WTC11 (cell line): Measurements from ENCODE around the gene ASPM. TPM values are rescaled to one million over a fixed set of nuclear protein-coding genes. Genes with fewer than 3 reads are reported as not detected.

Source experiments
- ATAC-seq: fragments of 200-7000 bp; cut with Tn5 transposase; 2 replicates; pipeline ENCODE4 v1.10.0; 2021; ENCODE audit warnings: mild to moderate bottlenecking, moderate library complexity
- CTCF ChIA-PET: fragments of 300-600 bp; sonication (Branson Sonifier 250); formaldehyde crosslinking; loops from one replicate; lab custom pipeline; 2021; ENCODE audit warnings: antibody characterized with exemption; lab: Charles Lee
- POLR2A ChIA-PET: fragments of 350-600 bp; sonication (Branson Sonifier 250); formaldehyde crosslinking; loops from one replicate; lab custom pipeline; 2021; ENCODE audit warnings: antibody characterized with exemption; lab: Charles Lee
- DNase-seq: peaks from one replicate; pipeline ENCODE4 v3.0.0; 2021; ENCODE audit warnings: low spot score
- H3K27ac Mint-ChIP-seq: 2 replicates; pipeline ENCODE4 v1.8.0; 2021; ENCODE audit warnings: mixed read lengths
- H3K27me3 Mint-ChIP-seq: 2 replicates; pipeline ENCODE4 v1.8.0; 2021; ENCODE audit warnings: low read depth, mild to moderate bottlenecking, moderate library complexity, mixed read lengths
- H3K36me3 Mint-ChIP-seq: 2 replicates; pipeline ENCODE4 v1.8.0; 2021; ENCODE audit warnings: mixed read lengths
- H3K4me1 Mint-ChIP-seq: 2 replicates; pipeline ENCODE4 v1.8.0; 2022; ENCODE audit warnings: mixed read lengths
- H3K4me3 Mint-ChIP-seq: 2 replicates; pipeline ENCODE4 v1.8.0; 2021; ENCODE audit warnings: mild to moderate bottlenecking, moderate library complexity, mixed read lengths
- H3K9me3 Mint-ChIP-seq: 2 replicates; pipeline ENCODE4 v1.8.0; 2021; ENCODE audit warnings: mixed read lengths
- AR ChIP-seq: fragments of 250-450 bp; sonication (Bioruptor Pico); IDR thresholded peaks from 2 replicates; pipeline ENCODE4 v1.9.0; 2021; ENCODE audit warnings: mild to moderate bottlenecking
- ATF3 ChIP-seq: sonication (generic); formaldehyde crosslinking; conservative IDR thresholded peaks from 2 replicates; pipeline ENCODE4 v1.8.1; 2022; ENCODE audit warnings: mild to moderate bottlenecking, missing genetic modification reagents
- CREB1 ChIP-seq: sonication (generic); formaldehyde crosslinking; IDR thresholded peaks from 2 replicates; pipeline ENCODE4 v1.8.0; 2023; ENCODE audit warnings: mild to moderate bottlenecking, missing genetic modification reagents
- E2F1 ChIP-seq: sonication (generic); formaldehyde crosslinking; IDR thresholded peaks from 2 replicates; pipeline ENCODE4 v1.8.0; 2022; ENCODE audit warnings: mild to moderate bottlenecking, missing genetic modification reagents
- E2F5 ChIP-seq: sonication (generic); formaldehyde crosslinking; IDR thresholded peaks from 2 replicates; pipeline ENCODE4 v1.8.1; 2022; ENCODE audit warnings: mild to moderate bottlenecking, moderate library complexity, missing genetic modification reagents
- EMX1 ChIP-seq: fragments of 250-450 bp; sonication (Bioruptor Pico); IDR thresholded peaks from 2 replicates; pipeline ENCODE4 v1.8.0; 2021; ENCODE audit warnings: mild to moderate bottlenecking
- FOXJ3 ChIP-seq: sonication (generic); formaldehyde crosslinking; IDR thresholded peaks from 2 replicates; pipeline ENCODE4 v1.9.0; 2021; ENCODE audit warnings: missing genetic modification reagents, mild to moderate bottlenecking, borderline replicate concordance
- FOXP4 ChIP-seq: sonication (generic); formaldehyde crosslinking; IDR thresholded peaks from 2 replicates; pipeline ENCODE4 v1.8.0; 2022; ENCODE audit warnings: mild to moderate bottlenecking, missing genetic modification reagents
- GABPB1 ChIP-seq: sonication (generic); formaldehyde crosslinking; IDR thresholded peaks from 2 replicates; pipeline ENCODE4 v1.8.1; 2023; ENCODE audit warnings: mild to moderate bottlenecking, missing genetic modification reagents
- GRHL2 ChIP-seq: fragments of 250-450 bp; sonication (Bioruptor Pico); IDR thresholded peaks from 2 replicates; pipeline ENCODE4 v1.8.0; 2022; ENCODE audit warnings: mild to moderate bottlenecking, moderate library complexity; ENCODE audit not compliant: insufficient replicate concordance, severe bottlenecking
- IRF2 ChIP-seq: sonication (generic); formaldehyde crosslinking; IDR thresholded peaks from 2 replicates; pipeline ENCODE4 v1.8.0; 2022; ENCODE audit warnings: low read depth, missing genetic modification reagents, borderline replicate concordance
- MXD4 ChIP-seq: fragments of 250-450 bp; sonication (Bioruptor Pico); IDR thresholded peaks from 2 replicates; pipeline ENCODE4 v1.8.0; 2021; ENCODE audit warnings: mild to moderate bottlenecking, moderate library complexity, borderline replicate concordance
- NR1H2 ChIP-seq: sonication (generic); formaldehyde crosslinking; IDR thresholded peaks from 2 replicates; pipeline ENCODE4 v1.9.0; 2021; ENCODE audit warnings: mild to moderate bottlenecking, moderate library complexity, missing genetic modification reagents
- NR2C2 ChIP-seq: sonication (generic); formaldehyde crosslinking; IDR thresholded peaks from 2 replicates; pipeline ENCODE4 v1.8.0; 2022; ENCODE audit warnings: mild to moderate bottlenecking, missing genetic modification reagents
- PREB ChIP-seq: sonication (generic); formaldehyde crosslinking; IDR thresholded peaks from 2 replicates; pipeline ENCODE4 v1.8.1; 2022; ENCODE audit warnings: mild to moderate bottlenecking, missing genetic modification reagents, moderate library complexity, borderline replicate concordance
- RORB ChIP-seq: fragments of 250-450 bp; sonication (Bioruptor Pico); IDR thresholded peaks from 2 replicates; pipeline ENCODE4 v1.9.0; 2021; ENCODE audit warnings: mild to moderate bottlenecking
- SMAD3 ChIP-seq: sonication (generic); formaldehyde crosslinking; IDR thresholded peaks from 2 replicates; pipeline ENCODE4 v1.8.0; 2022; ENCODE audit warnings: missing genetic modification reagents, mild to moderate bottlenecking, borderline replicate concordance
- SMAD4 ChIP-seq: sonication (generic); formaldehyde crosslinking; IDR thresholded peaks from 2 replicates; pipeline ENCODE4 v1.8.0; 2022; ENCODE audit warnings: mild to moderate bottlenecking, missing genetic modification reagents
- SP1 ChIP-seq: sonication (generic); formaldehyde crosslinking; conservative IDR thresholded peaks from 2 replicates; pipeline ENCODE4 v1.8.1; 2022; ENCODE audit warnings: missing genetic modification reagents
- USF1 ChIP-seq: sonication (generic); formaldehyde crosslinking; IDR thresholded peaks from 2 replicates; pipeline ENCODE4 v1.8.0; 2022; ENCODE audit warnings: mild to moderate bottlenecking, missing genetic modification reagents
- ZNF416 ChIP-seq: fragments of 250-450 bp; sonication (Bioruptor Pico); IDR thresholded peaks from 2 replicates; pipeline ENCODE4 v1.9.0; 2021; ENCODE audit warnings: mild to moderate bottlenecking, inconsistent platforms
- ZNF423 ChIP-seq: fragments of 250-450 bp; sonication (Bioruptor Pico); IDR thresholded peaks from 2 replicates; pipeline ENCODE4 v2.1.2; 2022; ENCODE audit warnings: mild to moderate bottlenecking, moderate library complexity
- ZNF512 ChIP-seq: sonication (generic); formaldehyde crosslinking; IDR thresholded peaks from 2 replicates; pipeline ENCODE4 v1.8.1; 2022; ENCODE audit warnings: missing genetic modification reagents, borderline replicate concordance
- total RNA-seq: library from RNA; stranded (reverse); gene quantifications from 3 replicates; pipeline ENCODE4 v1.2.3, GENCODE V29; 2021

The ASPM gene
- total RNA-seq, 1 experiment from 2014 or later, result 44.5 TPM

GRCh38 chr1:197073978-197074377 is 72.5 kb downstream of the ASPM start:
- DNase-seq, result no peak
- Mint-ChIP-seq H3K4me1 (no peaks in the 10 kb centered on the region), H3K27ac (no peak overlapping the region), H3K27me3 (no peaks in the 10 kb centered on the region), H3K4me3 (no peak overlapping the region), H3K36me3 (peaks cover 5% of the 10 kb centered on the region), H3K9me3 (peaks cover 33% of the 10 kb centered on the region)
- POLR2A ChIA-PET, result no interaction called here
- no peak for ATAC-seq
- CTCF ChIA-PET, result interaction anchor here (0.9 kb wide), 1 partner anchor 282 kb away, joined by 3 read pairs; no protein-coding TSS in a partner anchor
- TF ChIP-seq SMAD3 (CRISPR knock-in tag), result no peak
- no peak for TF ChIP-seq MXD4
- TF ChIP-seq SP1 (CRISPR knock-in tag), result no peak
- no peak for TF ChIP-seq FOXJ3 (CRISPR knock-in tag)
- TF ChIP-seq AR, result no peak
- TF ChIP-seq FOXP4 (CRISPR knock-in tag), result no peak
- no peak for TF ChIP-seq GABPB1
- no peak for TF ChIP-seq ATF3 (CRISPR knock-in tag)
- no peak for TF ChIP-seq PREB (CRISPR knock-in tag)
- TF ChIP-seq USF1 (CRISPR knock-in tag), result no peak
- TF ChIP-seq NR2C2 (CRISPR knock-in tag), result no peak
- no peak for TF ChIP-seq IRF2 (CRISPR knock-in tag)
- TF ChIP-seq EMX1 (CRISPR knock-in tag), result no peak
- TF ChIP-seq ZNF512 (CRISPR knock-in tag), result no peak
- TF ChIP-seq GRHL2, result no peak
- no peak for TF ChIP-seq E2F5 (CRISPR knock-in tag)

- ChIA-PET POLR2A (no interaction called here), CTCF (no interaction called here)
- H3K36me3 Mint-ChIP-seq, result peaks cover 5% of the 10 kb centered on the region
- H3K9me3 Mint-ChIP-seq, result peaks cover 21% of the 10 kb centered on the region
- no peaks in the 10 kb centered on the region for H3K4me1 Mint-ChIP-seq
- ATAC-seq, result no peak
- TF ChIP-seq SMAD4 (CRISPR knock-in tag) (no peak), E2F1 (CRISPR knock-in tag) (no peak), PREB (CRISPR knock-in tag) (no peak), NR1H2 (no peak), ZNF423 (CRISPR knock-in tag) (no peak), CREB1 (no peak), RORB (CRISPR knock-in tag) (no peak), ZNF416 (CRISPR knock-in tag) (no peak)
- H3K27ac Mint-ChIP-seq, result no peak overlapping the region
- no peak overlapping the region for H3K4me3 Mint-ChIP-seq
- no peak for DNase-seq
- no peaks in the 10 kb centered on the region for H3K27me3 Mint-ChIP-seq
Measured at GRCh38 chr1:197067457-197067818, 79.0 kb downstream of the ASPM start.
